AG04450 (cell line): Measurements from ENCODE around the gene TGFBR3. TPM values are rescaled to one million over a fixed set of nuclear protein-coding genes. Genes with fewer than 3 reads are reported as not detected.

Experiments used
- CTCF ChIA-PET: fragments of 300-600, 350-600 bp; formaldehyde crosslinking; extraction: SDS; loops from one replicate; lab custom pipeline; 2022; ENCODE audit warnings: antibody characterized with exemption, inconsistent platforms; lab: Charles Lee
- POLR2A ChIA-PET: fragments of 350-600 bp; formaldehyde crosslinking; extraction: SDS; loops from one replicate; lab custom pipeline; 2021; ENCODE audit warnings: antibody characterized with exemption, inconsistent platforms; lab: Yijun Ruan, JAX
- DNase-seq: peaks from one replicate; pipeline ENCODE4 v3.0.0-alpha.2; 2011; ENCODE audit warnings: low read depth, low spot score
- H3K27ac ChIP-seq: one replicate; pipeline ENCODE4 v1.5.1; 2012; ENCODE audit warnings: low read depth, low read length, control low read depth
- H3K27me3 ChIP-seq: one replicate; pipeline ENCODE4 v1.6.0; 2012; ENCODE audit warnings: low read length; ENCODE audit not compliant: control insufficient read depth, insufficient read depth
- H3K4me3 ChIP-seq: 2 replicates; pipeline ENCODE4 v1.5.1; 2011; ENCODE audit warnings: mild to moderate bottlenecking, low read depth, low read length, control low read depth
- H3K9me3 ChIP-seq: 2 replicates; pipeline ENCODE4 v1.5.1; 2012; ENCODE audit warnings: low read length; ENCODE audit not compliant: control insufficient read depth, insufficient read depth
- CTCF ChIP-seq: IDR thresholded peaks from 2 replicates; pipeline ENCODE4 v1.5.1; 2011; ENCODE audit warnings: low read depth, low read length, control low read depth, inconsistent platforms
- polyA plus RNA-seq: library from polyadenylated mRNA; depleted of rRNA; stranded (reverse); fragments of >200 nt; gene quantifications from 2 replicates; pipeline ENCODE4 v1.2.3, GENCODE V29; 2011

Gene TGFBR3
- polyA plus RNA-seq, 1 experiment, result 36.5 TPM

GRCh38 chr1:91651243-91651642, 234.7 kb downstream of the TGFBR3 start:
- CTCF ChIA-PET, result interaction anchor here (0.6 to 0.7 kb wide), 2 partner anchors 76 to 138 kb away, joined by 3 read pairs; no protein-coding TSS in a partner anchor
- H3K27ac ChIP-seq, result peak overlapping the region; percentile 95
- H3K9me3 ChIP-seq, result no peaks in the 10 kb centered on the region

GRCh38 chr1:91650764-91651163, 235.2 kb downstream of the TGFBR3 start:
- ChIA-PET POLR2A (interaction anchor here (0.5 to 2.0 kb wide), 2 partner anchors 8 to 76 kb away, joined by 3 to 5 read pairs; no protein-coding TSS in a partner anchor), CTCF (interaction anchor here (0.7 kb wide), 1 partner anchor 138 kb away, joined by 3 read pairs; no protein-coding TSS in a partner anchor)
- peak; percentile 97 for DNase-seq
- Histone ChIP-seq H3K4me3 (no peak overlapping the region), H3K9me3 (no peaks in the 10 kb centered on the region), H3K27ac (peak overlapping the region; percentile 95), H3K27me3 (no peaks in the 10 kb centered on the region)
- TF ChIP-seq CTCF, result no peak

More at GRCh38 chr1:91651243-91651642, 234.7 kb downstream of the TGFBR3 start:
- no peak for TF ChIP-seq CTCF
- no peak for DNase-seq
- Histone ChIP-seq H3K27me3 (no peaks in the 10 kb centered on the region), H3K4me3 (no peak overlapping the region)
- POLR2A ChIA-PET, result interaction anchor here (0.5 to 2.0 kb wide), 3 partner anchors 8 to 76 kb away, joined by 3 to 5 read pairs (median 3); no protein-coding TSS in a partner anchor

GRCh38 chr1:91647061-91647460, 238.9 kb downstream of the TGFBR3 start:
- Histone ChIP-seq H3K4me3 (no peak overlapping the region), H3K27me3 (peaks cover 2% of the 10 kb centered on the region), H3K9me3 (no peaks in the 10 kb centered on the region), H3K27ac (no peak overlapping the region)
- TF ChIP-seq CTCF, result no peak
- POLR2A ChIA-PET, result no interaction called here
- CTCF ChIA-PET, result no interaction called here
- no peak for DNase-seq

GRCh38 chr1:91645031-91645430, 240.9 kb downstream of the TGFBR3 start:
- ChIA-PET POLR2A (no interaction called here), CTCF (no interaction called here)
- Histone ChIP-seq H3K27ac (no peak overlapping the region), H3K27me3 (peaks cover 5% of the 10 kb centered on the region), H3K4me3 (no peak overlapping the region), H3K9me3 (peaks cover 2% of the 10 kb centered on the region; the same call in 1 of the 2 replicates)
- no peak for DNase-seq
- no peak for TF ChIP-seq CTCF

- no peak for DNase-seq
- CTCF ChIA-PET, result no interaction called here
- Histone ChIP-seq H3K27me3 (peaks cover 5% of the 10 kb centered on the region), H3K27ac (no peak overlapping the region), H3K4me3 (no peak overlapping the region), H3K9me3 (peaks cover 7% of the 10 kb centered on the region; the same call in 1 of the 2 replicates)
- TF ChIP-seq CTCF, result no peak
- POLR2A ChIA-PET, result no interaction called here
These were observed 242.5 kb downstream of the TGFBR3 start for GRCh38 chr1:91643431-91643830.
